ENCODE measurements around the gene CHST15.
"Not testable (repeated sequence)": the region's sequence is repeated elsewhere in the genome, so short reads cannot be mapped to it uniquely, and the experiment has no call there.

The CHST15 gene

GRCh38 chr10:124098575-124098974 lies 5.2 kb upstream of the CHST15 start:
- DNase-seq (ENCODE audit: low read depth), result no peak

- no peak for DNase-seq (ENCODE audit: low read depth)
Observed at GRCh38 chr10:124097883-124098282, 4.5 kb upstream of the CHST15 start.

GRCh38 chr10:124096494-124096893 lies 3.1 kb upstream of the CHST15 start:
- DNase-seq (ENCODE audit: low read depth), result no peak

GRCh38 chr10:124095801-124096200 lies 2.4 kb upstream of the CHST15 start:
- DNase-seq (ENCODE audit: low read depth), result not testable (repeated sequence)

GRCh38 chr10:124095096-124095495 lies 1.7 kb upstream of the CHST15 start:
- no peak for DNase-seq (ENCODE audit: low read depth)

- DNase-seq (ENCODE audit: low read depth), result no peak
Observed at GRCh38 chr10:124094419-124094785, 1.0 kb upstream of the CHST15 start.

- not testable (repeated sequence) for DNase-seq (ENCODE audit: low read depth)
Observed at GRCh38 chr10:124093774-124094418, 498 bp upstream of the CHST15 start.

- no peak for DNase-seq (ENCODE audit: low read depth)
Observed at GRCh38 chr10:124092250-124092859, 1.0 kb downstream of the CHST15 start.

GRCh38 chr10:124091646-124092249 lies 1.6 kb downstream of the CHST15 start:
- DNase-seq (ENCODE audit: low read depth), result no peak

- no peak for DNase-seq (ENCODE audit: low read depth)
Observed at GRCh38 chr10:124090601-124091209, 2.7 kb downstream of the CHST15 start.

GRCh38 chr10:124089859-124090258 lies 3.5 kb downstream of the CHST15 start:
- DNase-seq (ENCODE audit: low read depth), result no peak

GRCh38 chr10:124088915-124089314 lies 4.5 kb downstream of the CHST15 start:
- DNase-seq (ENCODE audit: low read depth), result no peak

- DNase-seq (ENCODE audit: low read depth), result no peak
Observed at GRCh38 chr10:124087672-124088634, 5.4 kb downstream of the CHST15 start.

GRCh38 chr10:124086787-124087671 lies 6.4 kb downstream of the CHST15 start:
- DNase-seq (ENCODE audit: low read depth), result no peak

GRCh38 chr10:124086097-124086710 lies 7.2 kb downstream of the CHST15 start:
- no peak for DNase-seq (ENCODE audit: low read depth)

GRCh38 chr10:124085680-124086079 lies 7.7 kb downstream of the CHST15 start:
- DNase-seq (ENCODE audit: low read depth), result no peak

GRCh38 chr10:124084708-124085107 lies 8.7 kb downstream of the CHST15 start:
- DNase-seq (ENCODE audit: low read depth), result no peak

- DNase-seq (ENCODE audit: low read depth), result no peak
Observed at GRCh38 chr10:124083740-124084397, 9.5 kb downstream of the CHST15 start.

- DNase-seq (ENCODE audit: low read depth), result no peak
Observed at GRCh38 chr10:124083047-124083739, 10.2 kb downstream of the CHST15 start.
